MM.1S (cell line): ENCODE data around the gene IPO5.
"Not testable (repeated sequence)": the region's sequence is repeated elsewhere in the genome, so short reads cannot be mapped to it uniquely, and the experiment has no call there.

Experiments used
- DNase-seq: peaks from one replicate; pipeline ENCODE4 v3.0.0-alpha.2; 2015
- H2AFZ ChIP-seq: fragments of 300-600 bp; sonication (generic); 2 replicates; pipeline ENCODE4 v1.6.0; 2016; ENCODE audit warnings: antibody characterized with exemption, low read length
- H3F3A ChIP-seq: fragments of 300-600 bp; sonication (generic); 2 replicates; pipeline ENCODE4 v1.6.1; 2016; ENCODE audit warnings: mild to moderate bottlenecking, antibody characterized with exemption, low read length, moderate library complexity, mixed read lengths; ENCODE audit not compliant: insufficient read depth
- H3K27ac ChIP-seq: fragments of 300-600 bp; sonication (generic); 2 replicates; pipeline ENCODE4 v1.5.1; 2016; ENCODE audit warnings: mild to moderate bottlenecking, low read length
- H3K27me3 ChIP-seq: fragments of 300-600 bp; sonication (generic); replicated peaks from 2 replicates; pipeline ENCODE4 v1.6.0; 2016; ENCODE audit warnings: low read length; ENCODE audit not compliant: insufficient read depth
- H3K36me3 ChIP-seq: fragments of 300-600 bp; sonication (generic); replicated peaks from 2 replicates; pipeline ENCODE4 v1.6.1; 2016; ENCODE audit warnings: mild to moderate bottlenecking, low read length, mixed read lengths; ENCODE audit not compliant: insufficient read depth
- H3K4me1 ChIP-seq: fragments of 300-600 bp; sonication (generic); 2 replicates; pipeline ENCODE4 v1.6.1; 2016; ENCODE audit warnings: low read length, mixed read lengths
- H3K4me2 ChIP-seq: fragments of 300-600 bp; sonication (generic); 2 replicates; pipeline ENCODE4 v1.6.0; 2016; ENCODE audit warnings: low read depth, low read length
- H3K4me3 ChIP-seq: fragments of 300-600 bp; sonication (generic); 2 replicates; pipeline ENCODE4 v1.5.1; 2016; ENCODE audit warnings: low read length, mixed read lengths
- H3K79me2 ChIP-seq: fragments of 300-600 bp; sonication (generic); 2 replicates; pipeline ENCODE4 v1.6.1; 2016; ENCODE audit warnings: mixed run types, low read length, mixed read lengths
- H3K9ac ChIP-seq: fragments of 300-600 bp; sonication (generic); 2 replicates; pipeline ENCODE4 v1.6.1; 2016; ENCODE audit warnings: low read length, mixed read lengths
- H3K9me2 ChIP-seq: fragments of 300-600 bp; sonication (generic); replicated peaks from 2 replicates; pipeline ENCODE4 v1.6.1; 2016; ENCODE audit warnings: mild to moderate bottlenecking, low read length, mixed read lengths; ENCODE audit not compliant: insufficient read depth
- H3K9me3 ChIP-seq: fragments of 300-600 bp; sonication (generic); replicated peaks from 2 replicates; pipeline ENCODE4 v1.6.1; 2016; ENCODE audit warnings: mild to moderate bottlenecking, low read length, mixed read lengths; ENCODE audit not compliant: insufficient read depth
- H4K20me1 ChIP-seq: fragments of 300-600 bp; sonication (generic); 2 replicates; pipeline ENCODE4 v1.6.1; 2016; ENCODE audit warnings: mild to moderate bottlenecking, low read length, moderate library complexity, mixed read lengths; ENCODE audit not compliant: insufficient read depth
- CTCF ChIP-seq: fragments of 300-600 bp; sonication (generic); IDR thresholded peaks from 2 replicates; pipeline ENCODE4 v1.5.1; 2016; ENCODE audit warnings: antibody characterized with exemption, low read length, mixed read lengths
- EZH2 ChIP-seq: fragments of 300-600 bp; sonication (generic); optimal IDR thresholded peaks from 2 replicates; pipeline ENCODE3; 2017; ENCODE audit warnings: low read depth, mild to moderate bottlenecking, antibody characterized with exemption, low read length, mixed read lengths
- EZH2phosphoT487 ChIP-seq: fragments of 300-600 bp; sonication (generic); IDR thresholded peaks from 2 replicates; pipeline ENCODE4 v1.6.1; 2018; ENCODE audit warnings: antibody characterized with exemption, low read length

The IPO5 gene

GRCh38 chr13:97999653-98000052 is 46.2 kb downstream of the IPO5 start:
- DNase-seq: no peak
- Histone ChIP-seq H3K4me3 (no peak overlapping the region), H4K20me1 (no peaks in the 10 kb centered on the region), H3F3A (no peaks in the 10 kb centered on the region; the same call in 1 of the 2 replicates), H3K9ac (no peak overlapping the region), H3K79me2 (no peaks in the 10 kb centered on the region), H3K27me3 (no peaks in the 10 kb centered on the region), H3K9me2 (no peaks in the 10 kb centered on the region), H3K4me2 (no peak overlapping the region), H3K27ac (no peak overlapping the region), H3K9me3 (no peaks in the 10 kb centered on the region), H3K36me3 (peaks cover 20% of the 10 kb centered on the region), H3K4me1 (no peaks in the 10 kb centered on the region), H2AFZ (no peak overlapping the region)
- no peak for TF ChIP-seq EZH2

GRCh38 chr13:98004107-98004506 is 50.6 kb downstream of the IPO5 start:
- Histone ChIP-seq H2AFZ (no peak overlapping the region), H3K4me2 (no peak overlapping the region), H3F3A (no peaks in the 10 kb centered on the region; the same call in 1 of the 2 replicates), H3K36me3 (peaks cover 15% of the 10 kb centered on the region), H3K4me3 (no peak overlapping the region), H3K27me3 (no peaks in the 10 kb centered on the region), H3K79me2 (no peaks in the 10 kb centered on the region), H3K9me3 (no peaks in the 10 kb centered on the region), H4K20me1 (no peaks in the 10 kb centered on the region), H3K4me1 (no peaks in the 10 kb centered on the region), H3K9me2 (no peaks in the 10 kb centered on the region), H3K9ac (no peak overlapping the region), H3K27ac (no peak overlapping the region)
- DNase-seq: no peak
- TF ChIP-seq EZH2 (no peak), EZH2phosphoT487 (no peak)

GRCh38 chr13:98004997-98005396 is 51.5 kb downstream of the IPO5 start:
- not testable (repeated sequence) for H3K9me2 ChIP-seq, H3K4me2 ChIP-seq, H3K27ac ChIP-seq, H3K4me3 ChIP-seq, H2AFZ ChIP-seq, H3K27me3 ChIP-seq, H3K9me3 ChIP-seq, H3K4me1 ChIP-seq, H3K9ac ChIP-seq, H3K79me2 ChIP-seq, DNase-seq, H3F3A ChIP-seq, H4K20me1 ChIP-seq
- H3K36me3 ChIP-seq: peaks cover 11% of the 10 kb centered on the region; the same call in 1 of the 2 replicates

- Histone ChIP-seq H3K9ac (no peak overlapping the region), H3K79me2 (no peaks in the 10 kb centered on the region), H2AFZ (no peak overlapping the region), H3K36me3 (peaks cover 18% of the 10 kb centered on the region), H3K27me3 (no peaks in the 10 kb centered on the region), H3K9me2 (no peaks in the 10 kb centered on the region), H3F3A (peaks cover 6% of the 10 kb centered on the region; the same call in 1 of the 2 replicates), H3K9me3 (no peaks in the 10 kb centered on the region), H3K4me2 (no peak overlapping the region), H3K27ac (no peak overlapping the region), H3K4me3 (no peak overlapping the region), H4K20me1 (no peaks in the 10 kb centered on the region), H3K4me1 (no peaks in the 10 kb centered on the region)
- no peak for DNase-seq
- no peak for TF ChIP-seq EZH2phosphoT487
- no peak for TF ChIP-seq EZH2
- TF ChIP-seq CTCF: no peak
These were observed 53.5 kb downstream of the IPO5 start for GRCh38 chr13:98007001-98007400.

GRCh38 chr13:98013241-98013640 is 59.8 kb downstream of the IPO5 start:
- peaks cover 23% of the 10 kb centered on the region for H3K36me3 ChIP-seq
- no peaks in the 10 kb centered on the region for H3K79me2 ChIP-seq
- H3F3A ChIP-seq: peaks cover 6% of the 10 kb centered on the region; the same call in 1 of the 2 replicates

More at GRCh38 chr13:98013241-98013640, 59.8 kb downstream of the IPO5 start:
- H3K27ac ChIP-seq: no peak overlapping the region
- H3K27me3 ChIP-seq: no peaks in the 10 kb centered on the region
- no peaks in the 10 kb centered on the region for H4K20me1 ChIP-seq
- TF ChIP-seq EZH2 (no peak), EZH2phosphoT487 (no peak), CTCF (no peak)
- no peaks in the 10 kb centered on the region for H3K9me2 ChIP-seq
- no peak overlapping the region for H3K4me3 ChIP-seq
- DNase-seq: no peak
- H3K9me3 ChIP-seq: no peaks in the 10 kb centered on the region
- no peaks in the 10 kb centered on the region for H3K4me1 ChIP-seq
- no peak overlapping the region for H3K4me2 ChIP-seq
- no peak overlapping the region for H3K9ac ChIP-seq
- no peak overlapping the region for H2AFZ ChIP-seq
